ENCODE results near the gene MAML2.

- no peak for TF ChIP-seq CTCF (IDR thresholded peaks at IDR 0.05)
- no peak for TF ChIP-seq POLR2AphosphoS5 (IDR thresholded peaks at IDR 0.05)
These were observed 231.7 kb downstream of the MAML2 start for GRCh38 chr11:96111308-96111707.
